ENCODE results near the gene CFP. TPM values are rescaled to one million over a fixed set of nuclear protein-coding genes. Genes with fewer than 3 reads are reported as not detected.

Gene CFP
- total RNA-seq, 1 experiment from 2014 or later, result 2.0 TPM

GRCh38 chrX:47613082-47613481 is 16.6 kb downstream of the CFP start:
- peaks cover 7% of the 10 kb centered on the region for H3K27me3 Mint-ChIP-seq (ENCODE audit: low read depth)
- no peak overlapping the region for H3K4me3 Mint-ChIP-seq
- no peak for ATAC-seq
- H3K4me1 Mint-ChIP-seq, result peaks cover 16% of the 10 kb centered on the region
- peaks cover 4% of the 10 kb centered on the region; the same call in 1 of the 2 replicates for H3K36me3 Mint-ChIP-seq
- ChIA-PET CTCF (no interaction called here), POLR2A (no interaction called here)
- peaks cover 5% of the 10 kb centered on the region for H3K9me3 Mint-ChIP-seq
- H3K27ac Mint-ChIP-seq, result no peak overlapping the region
- no peak for DNase-seq (ENCODE audit: low spot score)
- TF ChIP-seq CREB1 (CRISPR knock-in tag; IDR thresholded peaks at IDR 0.05) (no peak), TCF7 (CRISPR knock-in tag; IDR thresholded peaks at IDR 0.05; ENCODE audit: low read depth) (no peak), ZNF425 (CRISPR knock-in tag; conservative IDR thresholded peaks at IDR 0.05) (no peak), PREB (CRISPR knock-in tag; IDR thresholded peaks at IDR 0.05; ENCODE audit: borderline replicate concordance) (no peak), ELF4 (CRISPR knock-in tag; IDR thresholded peaks at IDR 0.05; ENCODE audit: low read depth) (no peak)

DNA sequence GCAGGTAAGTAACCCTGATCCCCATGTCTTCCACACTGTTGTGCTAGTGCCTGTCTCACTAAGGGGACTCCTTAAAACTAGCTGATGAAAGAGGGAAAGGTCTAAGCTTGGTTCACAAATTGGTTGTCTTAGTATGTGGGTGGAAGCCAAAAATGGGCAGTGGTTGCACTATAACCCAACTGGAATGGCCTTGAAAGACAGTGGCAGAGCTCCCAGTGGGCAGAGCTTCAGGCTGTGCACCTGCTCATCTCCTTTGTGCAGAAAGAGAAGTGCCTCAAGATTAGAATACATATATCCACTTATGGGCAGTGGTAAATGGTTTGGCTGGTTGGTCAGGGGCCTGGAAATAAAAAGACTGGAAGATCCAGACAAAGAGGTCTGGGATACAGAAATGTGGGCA is 17.3 kb downstream of the CFP start:
- ChIA-PET CTCF (no interaction called here), POLR2A (no interaction called here)
- DNase-seq (ENCODE audit: low spot score) (no peak), ATAC-seq (no peak)
- H3K4me3 Mint-ChIP-seq, result no peak overlapping the region
- H3K36me3 Mint-ChIP-seq, result peaks cover 4% of the 10 kb centered on the region; the same call in 1 of the 2 replicates
- H3K27ac Mint-ChIP-seq, result no peak overlapping the region
- peaks cover 19% of the 10 kb centered on the region for H3K4me1 Mint-ChIP-seq
- peaks cover 5% of the 10 kb centered on the region for H3K9me3 Mint-ChIP-seq
- H3K27me3 Mint-ChIP-seq (ENCODE audit: low read depth), result peaks cover under 1% of the 10 kb centered on the region
- no peak for TF ChIP-seq MXD4 (CRISPR knock-in tag; IDR thresholded peaks at IDR 0.05; ENCODE audit: borderline replicate concordance)
- no peak for TF ChIP-seq ZNF671 (CRISPR knock-in tag; IDR thresholded peaks at IDR 0.05)
- TF ChIP-seq SMAD4 (CRISPR knock-in tag; IDR thresholded peaks at IDR 0.05), result no peak
- no peak for TF ChIP-seq PREB (CRISPR knock-in tag; IDR thresholded peaks at IDR 0.05; ENCODE audit: borderline replicate concordance)
- TF ChIP-seq GRHL2 (CRISPR knock-in tag; IDR thresholded peaks at IDR 0.05; ENCODE audit: insufficient replicate concordance, severe bottlenecking), result no peak
- TF ChIP-seq GTF2I (CRISPR knock-in tag; conservative IDR thresholded peaks at IDR 0.05), result no peak
- no peak for TF ChIP-seq SMAD3 (CRISPR knock-in tag; IDR thresholded peaks at IDR 0.05; ENCODE audit: borderline replicate concordance)
- TF ChIP-seq NFE2L1 (CRISPR knock-in tag; IDR thresholded peaks at IDR 0.05), result no peak
- no peak for TF ChIP-seq E2F4 (CRISPR knock-in tag; IDR thresholded peaks at IDR 0.05; ENCODE audit: borderline replicate concordance, low read depth)

GRCh38 chrX:47611926-47612325 is 17.8 kb downstream of the CFP start:
- CTCF ChIA-PET, result no interaction called here
- POLR2A ChIA-PET, result no interaction called here
- H3K27ac Mint-ChIP-seq, result no peak overlapping the region

GRCh38 chrX:47611489-47611888 is 18.2 kb downstream of the CFP start:
- ChIA-PET POLR2A (no interaction called here), CTCF (no interaction called here)
- DNase-seq (ENCODE audit: low spot score) (no peak), ATAC-seq (no peak)
- Mint-ChIP-seq H3K36me3 (peaks cover 4% of the 10 kb centered on the region; the same call in 1 of the 2 replicates), H3K4me1 (peaks cover 19% of the 10 kb centered on the region), H3K9me3 (peaks cover 5% of the 10 kb centered on the region), H3K27me3 (ENCODE audit: low read depth) (no peaks in the 10 kb centered on the region), H3K27ac (no peak overlapping the region), H3K4me3 (no peak overlapping the region)
- TF ChIP-seq RELA (CRISPR knock-in tag; IDR thresholded peaks at IDR 0.05; ENCODE audit: borderline replicate concordance) (no peak), NFE2L1 (CRISPR knock-in tag; IDR thresholded peaks at IDR 0.05) (no peak), ZNF425 (CRISPR knock-in tag; conservative IDR thresholded peaks at IDR 0.05) (no peak), ZNF416 (CRISPR knock-in tag; IDR thresholded peaks at IDR 0.05) (no peak)
- TF ChIP-seq, protein P1, sequence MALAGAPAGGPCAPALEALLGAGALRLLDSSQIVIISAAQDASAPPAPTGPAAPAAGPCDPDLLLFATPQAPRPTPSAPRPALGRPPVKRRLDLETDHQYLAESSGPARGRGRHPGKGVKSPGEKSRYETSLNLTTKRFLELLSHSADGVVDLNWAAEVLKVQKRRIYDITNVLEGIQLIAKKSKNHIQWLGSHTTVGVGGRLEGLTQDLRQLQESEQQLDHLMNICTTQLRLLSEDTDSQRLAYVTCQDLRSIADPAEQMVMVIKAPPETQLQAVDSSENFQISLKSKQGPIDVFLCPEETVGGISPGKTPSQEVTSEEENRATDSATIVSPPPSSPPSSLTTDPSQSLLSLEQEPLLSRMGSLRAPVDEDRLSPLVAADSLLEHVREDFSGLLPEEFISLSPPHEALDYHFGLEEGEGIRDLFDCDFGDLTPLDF (CRISPR knock-in tag; IDR thresholded peaks at IDR 0.05), result no peak
- TF ChIP-seq, protein P2, sequence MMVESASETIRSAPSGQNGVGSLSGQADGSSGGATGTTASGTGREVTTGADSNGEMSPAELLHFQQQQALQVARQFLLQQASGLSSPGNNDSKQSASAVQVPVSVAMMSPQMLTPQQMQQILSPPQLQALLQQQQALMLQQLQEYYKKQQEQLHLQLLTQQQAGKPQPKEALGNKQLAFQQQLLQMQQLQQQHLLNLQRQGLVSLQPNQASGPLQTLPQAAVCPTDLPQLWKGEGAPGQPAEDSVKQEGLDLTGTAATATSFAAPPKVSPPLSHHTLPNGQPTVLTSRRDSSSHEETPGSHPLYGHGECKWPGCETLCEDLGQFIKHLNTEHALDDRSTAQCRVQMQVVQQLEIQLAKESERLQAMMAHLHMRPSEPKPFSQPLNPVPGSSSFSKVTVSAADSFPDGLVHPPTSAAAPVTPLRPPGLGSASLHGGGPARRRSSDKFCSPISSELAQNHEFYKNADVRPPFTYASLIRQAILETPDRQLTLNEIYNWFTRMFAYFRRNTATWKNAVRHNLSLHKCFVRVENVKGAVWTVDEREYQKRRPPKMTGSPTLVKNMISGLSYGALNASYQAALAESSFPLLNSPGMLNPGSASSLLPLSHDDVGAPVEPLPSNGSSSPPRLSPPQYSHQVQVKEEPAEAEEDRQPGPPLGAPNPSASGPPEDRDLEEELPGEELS (CRISPR knock-in tag; IDR thresholded peaks at IDR 0.05), result no peak

More at GRCh38 chrX:47611926-47612325, 17.8 kb downstream of the CFP start:
- Mint-ChIP-seq H3K4me1 (peaks cover 19% of the 10 kb centered on the region), H3K9me3 (peaks cover 5% of the 10 kb centered on the region), H3K4me3 (no peak overlapping the region), H3K36me3 (peaks cover 4% of the 10 kb centered on the region; the same call in 1 of the 2 replicates), H3K27me3 (ENCODE audit: low read depth) (no peaks in the 10 kb centered on the region; the same call in 1 of the 2 replicates)
- TF ChIP-seq ZNF232 (CRISPR knock-in tag; IDR thresholded peaks at IDR 0.05), result no peak
- ATAC-seq, result no peak
- DNase-seq (ENCODE audit: low spot score), result no peak

All from WTC11 (cell line).